ENCODE results near the gene RNLS.

- TF ChIP-seq CTCF (IDR thresholded peaks at IDR 0.05) (no peak), POLR2AphosphoS5 (IDR thresholded peaks at IDR 0.05) (no peak), POLR2A (IDR thresholded peaks at IDR 0.05) (no peak)
Observed at GRCh38 chr10:88499569-88500470, 83.3 kb downstream of the RNLS start.

All from sigmoid colon (tissue), 4 donors.